Measurements from ENCODE around the gene TFF2.

DNA sequence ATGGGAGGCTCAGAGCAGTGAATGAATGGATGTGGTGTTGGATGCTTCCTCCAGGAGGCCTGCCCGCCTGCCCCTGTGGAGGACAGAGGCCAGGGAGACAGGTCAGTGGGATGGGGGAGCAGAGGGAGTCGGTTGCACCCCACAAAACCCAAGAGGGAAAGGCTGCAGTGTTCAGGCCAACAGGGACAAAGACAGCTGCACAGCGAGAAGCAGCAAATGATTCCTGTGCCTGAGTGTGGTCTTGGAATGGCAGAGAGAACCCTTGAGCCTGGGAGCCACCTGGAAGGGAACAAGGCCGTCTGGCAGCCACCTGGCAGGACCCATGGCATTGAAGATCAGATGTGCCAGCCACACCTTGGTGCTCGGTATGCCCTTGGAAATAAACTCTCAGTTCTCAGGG, 43.7 kb downstream of the TFF2 start:
- TF ChIP-seq, protein P1, sequence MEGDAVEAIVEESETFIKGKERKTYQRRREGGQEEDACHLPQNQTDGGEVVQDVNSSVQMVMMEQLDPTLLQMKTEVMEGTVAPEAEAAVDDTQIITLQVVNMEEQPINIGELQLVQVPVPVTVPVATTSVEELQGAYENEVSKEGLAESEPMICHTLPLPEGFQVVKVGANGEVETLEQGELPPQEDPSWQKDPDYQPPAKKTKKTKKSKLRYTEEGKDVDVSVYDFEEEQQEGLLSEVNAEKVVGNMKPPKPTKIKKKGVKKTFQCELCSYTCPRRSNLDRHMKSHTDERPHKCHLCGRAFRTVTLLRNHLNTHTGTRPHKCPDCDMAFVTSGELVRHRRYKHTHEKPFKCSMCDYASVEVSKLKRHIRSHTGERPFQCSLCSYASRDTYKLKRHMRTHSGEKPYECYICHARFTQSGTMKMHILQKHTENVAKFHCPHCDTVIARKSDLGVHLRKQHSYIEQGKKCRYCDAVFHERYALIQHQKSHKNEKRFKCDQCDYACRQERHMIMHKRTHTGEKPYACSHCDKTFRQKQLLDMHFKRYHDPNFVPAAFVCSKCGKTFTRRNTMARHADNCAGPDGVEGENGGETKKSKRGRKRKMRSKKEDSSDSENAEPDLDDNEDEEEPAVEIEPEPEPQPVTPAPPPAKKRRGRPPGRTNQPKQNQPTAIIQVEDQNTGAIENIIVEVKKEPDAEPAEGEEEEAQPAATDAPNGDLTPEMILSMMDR (IDR thresholded peaks at IDR 0.05 in 8 of 11, conservative IDR thresholded peaks at IDR 0.05 in 3 of 11), result no peak
- TF ChIP-seq POLR2AphosphoS5 (IDR thresholded peaks at IDR 0.05), result no peak

All from spleen (tissue), 7 donors.